ENCODE results near the gene RABAC1.
"Not testable (repeated sequence)": the region's sequence is repeated elsewhere in the genome, so short reads cannot be mapped to it uniquely, and the experiment has no call there.

Gene RABAC1

DNA sequence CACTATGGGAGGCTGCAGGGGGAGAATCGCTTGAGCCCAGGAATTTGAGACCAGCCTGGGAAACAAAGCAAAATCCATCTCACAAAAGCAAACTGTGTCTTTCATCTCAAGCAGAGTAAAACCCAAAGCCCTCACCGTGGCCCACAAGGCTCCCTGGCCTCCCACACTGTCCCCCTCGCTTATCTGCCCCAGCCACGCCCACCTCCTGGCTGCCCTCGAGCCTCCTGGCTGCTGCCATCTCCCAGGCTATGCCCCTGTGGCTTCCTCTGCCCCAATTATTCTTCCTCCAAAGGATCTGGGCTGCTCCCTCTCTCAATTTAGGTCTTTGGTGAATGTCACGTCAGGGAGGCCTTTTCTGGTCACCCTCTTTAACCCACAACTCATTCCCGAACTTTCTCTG is 3.6 kb downstream of the RABAC1 start:
- Histone ChIP-seq H3K4me1 (peaks cover 45% of the 10 kb centered on the region), H3K9me3 (no peaks in the 10 kb centered on the region), H3K27ac (no peak overlapping the region), H3K4me2 (peak overlapping the region; percentile 28), H3K4me3 (no peak overlapping the region), H3K36me3 (peaks cover 14% of the 10 kb centered on the region; the same call in 1 of the 2 replicates), H3K9ac (0 out of 2 replicates have a peak overlapping the region, but pooled peaks have one; percentile 6), H3K27me3 (no peaks in the 10 kb centered on the region), H4K20me1 (peaks cover 10% of the 10 kb centered on the region; the same call in 1 of the 2 replicates)
- TF ChIP-seq Cebpa-rat (IDR thresholded peaks at IDR 0.05): no peak

- no peaks in the 10 kb centered on the region for H4K20me1 ChIP-seq
- H3K4me1 ChIP-seq: peaks cover 25% of the 10 kb centered on the region
- H3K9ac ChIP-seq: no peak overlapping the region
- peak overlapping the region; percentile 51 for H3K4me2 ChIP-seq
- no peak for TF ChIP-seq Cebpa-rat (IDR thresholded peaks at IDR 0.05)
- no peaks in the 10 kb centered on the region for H3K27me3 ChIP-seq
- H3K27ac ChIP-seq: no peak overlapping the region
- H3K4me3 ChIP-seq: no peak overlapping the region
- peaks cover 12% of the 10 kb centered on the region; the same call in 1 of the 2 replicates for H3K36me3 ChIP-seq
- no peaks in the 10 kb centered on the region for H3K9me3 ChIP-seq
Observed at GRCh38 chr19:41951686-41952172, 7.4 kb downstream of the RABAC1 start.

GRCh38 chr19:41947091-41947490 is 12.0 kb downstream of the RABAC1 start:
- H3K27ac ChIP-seq: no peak overlapping the region
- no peaks in the 10 kb centered on the region for H3K27me3 ChIP-seq
- no peak for TF ChIP-seq Cebpa-rat (IDR thresholded peaks at IDR 0.05)
- H3K4me3 ChIP-seq: no peak overlapping the region
- H3K4me2 ChIP-seq: no peak overlapping the region
- no peak overlapping the region for H3K9ac ChIP-seq
- no peaks in the 10 kb centered on the region for H4K20me1 ChIP-seq
- H3K4me1 ChIP-seq: peaks cover 22% of the 10 kb centered on the region
- no peaks in the 10 kb centered on the region for H3K9me3 ChIP-seq
- H3K36me3 ChIP-seq: no peaks in the 10 kb centered on the region

DNA sequence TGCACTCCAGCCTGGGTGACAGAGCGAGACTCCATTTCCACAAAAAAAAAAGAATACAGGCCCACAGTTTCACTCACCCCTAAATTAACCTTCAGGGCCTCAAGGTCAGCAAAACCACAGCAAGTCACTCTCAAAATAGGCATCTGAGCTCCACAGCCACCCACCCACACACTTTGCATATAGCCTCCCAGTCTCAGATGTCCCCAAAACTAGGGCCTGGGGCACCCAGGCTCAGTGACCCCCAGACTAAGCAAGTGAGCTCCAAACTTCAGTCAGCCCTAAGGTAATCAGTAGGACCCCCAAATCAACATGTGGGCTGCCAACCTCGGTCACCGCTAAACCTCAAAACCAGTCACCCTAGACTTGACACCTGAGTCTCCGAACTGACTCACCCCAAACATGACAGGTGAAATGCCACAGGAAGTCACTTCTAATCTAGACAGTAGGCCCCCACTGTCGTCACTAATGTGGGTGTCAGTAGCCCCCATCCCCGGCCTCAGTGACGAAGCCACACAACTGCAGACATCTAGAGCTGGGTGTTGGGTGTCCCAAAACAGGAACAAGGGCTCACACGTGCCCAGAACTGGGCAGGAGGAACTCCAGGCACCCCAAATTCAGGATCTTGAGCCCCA is 13.9 kb downstream of the RABAC1 start:
- Histone ChIP-seq H3K36me3 (no peaks in the 10 kb centered on the region), H3K4me1 (peaks cover 25% of the 10 kb centered on the region), H3K4me3 (no peak overlapping the region), H3K9ac (no peak overlapping the region), H3K27ac (no peak overlapping the region), H3K9me3 (no peaks in the 10 kb centered on the region), H4K20me1 (no peaks in the 10 kb centered on the region), H3K27me3 (peaks cover 17% of the 10 kb centered on the region), H3K4me2 (peak overlapping the region; percentile 39)
- TF ChIP-seq Cebpa-rat (IDR thresholded peaks at IDR 0.05): no peak

DNA sequence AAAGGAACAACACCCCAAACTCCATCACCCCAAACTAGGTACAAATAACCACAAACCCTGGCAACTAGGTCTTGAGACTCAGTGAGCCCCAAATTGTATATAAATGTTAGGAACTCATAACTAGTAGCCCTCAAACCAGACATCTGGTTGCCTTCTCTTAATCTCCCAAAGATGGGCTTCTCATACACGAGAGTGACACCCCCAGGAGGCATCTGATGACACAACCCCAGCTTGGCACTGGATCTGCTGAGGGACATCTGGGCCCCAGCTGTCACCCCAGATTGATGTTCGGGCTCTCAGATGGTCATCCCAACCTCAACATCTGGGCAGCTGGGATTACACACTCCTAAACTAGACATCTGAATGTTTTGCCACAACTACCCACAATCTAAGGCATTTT is 14.8 kb downstream of the RABAC1 start:
- Histone ChIP-seq H3K36me3 (no peaks in the 10 kb centered on the region), H3K27me3 (peaks cover 22% of the 10 kb centered on the region), H3K27ac (no peak overlapping the region), H3K4me2 (peak overlapping the region; percentile 39; the same call in 1 of the 2 replicates), H3K9me3 (no peaks in the 10 kb centered on the region), H3K9ac (no peak overlapping the region), H4K20me1 (no peaks in the 10 kb centered on the region), H3K4me3 (no peak overlapping the region), H3K4me1 (peaks cover 25% of the 10 kb centered on the region)
- TF ChIP-seq Cebpa-rat (IDR thresholded peaks at IDR 0.05): no peak

GRCh38 chr19:41941410-41942202 is 17.5 kb downstream of the RABAC1 start:
- no peak overlapping the region for H3K27ac ChIP-seq
- peak overlapping the region; percentile 91 for H3K4me2 ChIP-seq
- H3K27me3 ChIP-seq: peaks cover 34% of the 10 kb centered on the region
- peaks cover 42% of the 10 kb centered on the region for H3K4me1 ChIP-seq
- no peaks in the 10 kb centered on the region for H3K9me3 ChIP-seq
- no peaks in the 10 kb centered on the region for H4K20me1 ChIP-seq
- H3K4me3 ChIP-seq: peak overlapping the region; percentile 72; the same call in 1 of the 2 replicates
- H3K36me3 ChIP-seq: no peaks in the 10 kb centered on the region
- no peak for TF ChIP-seq Cebpa-rat (IDR thresholded peaks at IDR 0.05)
- H3K9ac ChIP-seq: peak overlapping the region; percentile 82; the same call in 1 of the 2 replicates

- Histone ChIP-seq H3K4me2 (peak overlapping the region; percentile 91), H3K9ac (peak overlapping the region; percentile 82), H3K27ac (peak overlapping the region; percentile 77)
Observed at GRCh38 chr19:41940731-41941409, 18.3 kb downstream of the RABAC1 start.

DNA sequence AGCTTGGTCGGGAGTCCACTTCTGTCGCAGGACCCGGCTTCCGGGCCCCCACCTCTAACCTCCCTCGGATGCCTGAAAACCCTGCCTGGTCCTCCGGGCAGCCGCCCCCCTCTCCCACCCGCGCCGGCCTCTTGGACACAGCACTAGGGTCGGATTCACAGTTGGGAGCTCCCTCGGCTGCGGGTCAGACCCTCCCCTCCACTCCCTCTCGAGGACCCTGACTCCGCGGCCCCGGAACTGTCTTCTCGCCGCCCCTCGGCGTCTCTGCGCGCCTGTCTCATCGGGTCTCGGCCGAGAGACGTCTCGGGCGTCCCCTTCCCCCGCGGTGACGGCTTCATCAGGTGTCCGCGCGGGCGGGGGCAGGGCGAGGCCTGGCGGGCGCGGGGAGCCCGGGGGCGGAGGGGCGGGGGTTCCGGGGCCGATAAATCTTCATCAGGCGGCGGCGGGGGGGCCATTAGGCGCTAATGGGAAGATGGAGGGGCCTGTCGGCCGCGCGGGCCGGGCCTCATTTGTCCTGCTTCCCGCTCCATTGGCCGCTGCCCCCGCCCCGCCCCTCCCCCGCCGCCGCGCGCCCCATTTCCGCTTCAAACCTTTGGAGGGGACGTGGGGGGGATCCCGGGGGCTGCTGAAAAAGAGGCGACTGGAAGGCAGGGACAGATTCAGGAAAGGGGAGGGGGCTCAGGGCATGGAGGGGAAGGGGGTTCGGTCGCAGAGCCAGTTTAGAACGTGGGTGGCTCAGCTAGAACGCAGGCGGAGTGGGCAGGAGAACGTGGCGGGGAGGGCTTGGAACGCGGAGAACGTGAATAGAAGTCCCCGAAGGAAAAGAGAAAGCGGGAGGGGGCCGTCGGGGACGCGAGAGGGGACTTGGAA is 19.0 kb downstream of the RABAC1 start:
- TF ChIP-seq Cebpa-rat (IDR thresholded peaks at IDR 0.05): no peak
- Histone ChIP-seq H3K4me2 (peak overlapping the region; percentile 91), H3K4me3 (peak overlapping the region; percentile 72), H3K27ac (peak overlapping the region; percentile 89), H3K36me3 (no peaks in the 10 kb centered on the region), H4K20me1 (no peaks in the 10 kb centered on the region), H3K27me3 (peaks cover 49% of the 10 kb centered on the region), H3K4me1 (peaks cover 38% of the 10 kb centered on the region), H3K9ac (peak overlapping the region; percentile 83), H3K9me3 (no peaks in the 10 kb centered on the region)

More at GRCh38 chr19:41940731-41941409, 18.3 kb downstream of the RABAC1 start:
- H3K4me1 ChIP-seq: peaks cover 42% of the 10 kb centered on the region
- peaks cover 42% of the 10 kb centered on the region for H3K27me3 ChIP-seq
- no peak for TF ChIP-seq Cebpa-rat (IDR thresholded peaks at IDR 0.05)
- H3K4me3 ChIP-seq: peak overlapping the region; percentile 72
- no peaks in the 10 kb centered on the region for H3K36me3 ChIP-seq
- H4K20me1 ChIP-seq: no peaks in the 10 kb centered on the region
- no peaks in the 10 kb centered on the region for H3K9me3 ChIP-seq

DNA sequence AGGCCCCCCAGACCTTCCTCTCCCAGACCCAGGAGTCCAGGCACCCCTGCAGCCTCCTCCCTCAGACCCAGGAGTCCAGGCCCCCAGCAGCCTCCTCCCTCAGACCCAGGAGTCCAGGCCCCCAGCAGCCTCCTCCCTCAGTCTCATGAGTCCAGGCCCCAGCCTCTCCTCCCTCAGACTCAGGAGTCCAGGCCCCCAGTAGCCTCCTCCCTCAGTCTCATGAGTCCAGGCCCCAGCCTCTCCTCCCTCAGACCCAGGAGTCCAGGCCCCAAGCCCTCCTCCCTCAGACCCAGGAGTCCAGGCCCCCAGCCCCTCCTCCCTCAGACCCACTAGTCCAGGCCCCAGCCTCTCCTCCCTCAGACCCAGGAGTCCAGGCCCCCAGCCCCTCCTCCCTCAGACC is 19.9 kb downstream of the RABAC1 start:
- H3K4me3 ChIP-seq: 0 out of 2 replicates have a peak overlapping the region, but pooled peaks have one; percentile 72
- H3K9ac ChIP-seq, H3K36me3 ChIP-seq, H3K4me2 ChIP-seq, H3K9me3 ChIP-seq, H4K20me1 ChIP-seq: not testable (repeated sequence)
- H3K27ac ChIP-seq: peak overlapping the region; percentile 89; the same call in 1 of the 2 replicates
- H3K4me1 ChIP-seq: peaks cover 38% of the 10 kb centered on the region
- peaks cover 53% of the 10 kb centered on the region for H3K27me3 ChIP-seq

All from BLaER1 (cell line).